ENCODE measurements around the gene RBM39. TPM values are rescaled to one million over a fixed set of nuclear protein-coding genes. Genes with fewer than 3 reads are reported as not detected.

The RBM39 gene
- total and polyA plus RNA-seq, 9 of the 15 experiments (the other 6 are each of a cell fraction or from before 2014, with no cell fraction given) = 143 to 319 (median 228) TPM

DNA sequence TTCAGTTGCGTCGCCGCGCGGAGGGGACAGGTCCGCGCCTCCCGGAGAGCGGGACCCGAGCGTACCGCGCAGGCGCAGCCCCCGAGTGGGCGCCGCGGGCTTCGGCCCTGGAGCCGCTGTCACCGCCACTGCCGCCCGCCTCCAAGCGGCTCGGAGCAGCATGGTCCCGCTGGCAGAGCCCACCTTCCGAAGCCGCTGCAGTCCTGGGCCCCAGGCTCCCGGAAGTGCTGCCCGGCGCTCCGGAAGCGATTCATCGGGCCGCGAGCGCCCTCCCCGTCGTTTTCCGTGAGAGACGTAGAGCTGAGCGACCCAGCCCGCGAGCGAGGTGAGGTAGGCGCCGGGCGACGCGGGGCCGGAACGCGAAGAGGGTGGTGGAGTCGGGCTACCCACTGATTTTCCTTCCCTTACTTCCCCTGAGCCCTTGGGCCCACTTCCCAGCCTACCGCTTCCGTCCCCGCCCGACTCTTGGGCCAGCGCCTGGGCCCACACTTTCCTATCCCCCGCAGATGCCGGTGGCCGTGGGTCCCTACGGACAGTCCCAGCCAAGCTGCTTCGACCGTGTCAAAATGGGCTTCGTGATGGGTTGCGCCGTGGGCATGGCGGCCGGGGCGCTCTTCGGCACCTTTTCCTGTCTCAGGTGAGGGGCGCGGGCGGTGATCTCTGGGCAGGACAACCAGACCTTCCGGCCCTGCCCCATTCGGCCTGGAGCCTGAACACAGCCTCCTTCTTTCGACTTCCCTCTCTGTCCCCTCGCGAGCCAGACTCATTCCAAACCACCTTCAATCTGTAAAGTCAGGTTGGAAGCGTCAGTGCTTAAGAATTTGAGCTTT is 42.7 kb downstream of the RBM39 start, which contains the start of the genes NFS1 and ROMO1 (continued):
- peak in 1 of 2 experiments; percentile 45; a peak in 1 of 4 replicates for TF ChIP-seq FOXK2 (conservative IDR thresholded peaks at IDR 0.05 in 1 of 2, IDR thresholded peaks at IDR 0.05 in 1 of 2; ENCODE audit: low read depth in 2 of 2)
- no peak; the same call in 1 of the 2 replicates for TF ChIP-seq STAT5A (IDR thresholded peaks at IDR 0.05; ENCODE audit: borderline replicate concordance, low read length)
- TF ChIP-seq POLR2G (IDR thresholded peaks at IDR 0.05; ENCODE audit: low read depth, low read length) = peak; percentile 97
- no peak for TF ChIP-seq ETV6 (IDR thresholded peaks at IDR 0.05; ENCODE audit: borderline replicate concordance in 1 of 2, low read depth in 2 of 2, low read length in 1 of 2)
- TF ChIP-seq ETV6 (CRISPR knock-in tag; IDR thresholded peaks at IDR 0.05; ENCODE audit: borderline replicate concordance) = no peak
- peak; percentile 98 for TF ChIP-seq PHF8 (IDR thresholded peaks at IDR 0.05; ENCODE audit: borderline replicate concordance, low read length)
- TF ChIP-seq HDAC1 (IDR thresholded peaks at IDR 0.05) = peak in 1 of 2 experiments; percentile 84; a peak in 1 of 4 replicates
- no peak for TF ChIP-seq TCF7L2 (IDR thresholded peaks at IDR 0.05; ENCODE audit: low read depth, low read length)
- TF ChIP-seq, protein P1, sequence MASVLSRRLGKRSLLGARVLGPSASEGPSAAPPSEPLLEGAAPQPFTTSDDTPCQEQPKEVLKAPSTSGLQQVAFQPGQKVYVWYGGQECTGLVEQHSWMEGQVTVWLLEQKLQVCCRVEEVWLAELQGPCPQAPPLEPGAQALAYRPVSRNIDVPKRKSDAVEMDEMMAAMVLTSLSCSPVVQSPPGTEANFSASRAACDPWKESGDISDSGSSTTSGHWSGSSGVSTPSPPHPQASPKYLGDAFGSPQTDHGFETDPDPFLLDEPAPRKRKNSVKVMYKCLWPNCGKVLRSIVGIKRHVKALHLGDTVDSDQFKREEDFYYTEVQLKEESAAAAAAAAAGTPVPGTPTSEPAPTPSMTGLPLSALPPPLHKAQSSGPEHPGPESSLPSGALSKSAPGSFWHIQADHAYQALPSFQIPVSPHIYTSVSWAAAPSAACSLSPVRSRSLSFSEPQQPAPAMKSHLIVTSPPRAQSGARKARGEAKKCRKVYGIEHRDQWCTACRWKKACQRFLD (CRISPR knock-in tag; IDR thresholded peaks at IDR 0.05) = 0 out of 2 replicates have a peak, but pooled peaks have one; percentile 38
- TF ChIP-seq, protein P2, sequence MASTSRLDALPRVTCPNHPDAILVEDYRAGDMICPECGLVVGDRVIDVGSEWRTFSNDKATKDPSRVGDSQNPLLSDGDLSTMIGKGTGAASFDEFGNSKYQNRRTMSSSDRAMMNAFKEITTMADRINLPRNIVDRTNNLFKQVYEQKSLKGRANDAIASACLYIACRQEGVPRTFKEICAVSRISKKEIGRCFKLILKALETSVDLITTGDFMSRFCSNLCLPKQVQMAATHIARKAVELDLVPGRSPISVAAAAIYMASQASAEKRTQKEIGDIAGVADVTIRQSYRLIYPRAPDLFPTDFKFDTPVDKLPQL (IDR thresholded peaks at IDR 0.05; ENCODE audit: extremely low read depth, insufficient read length) = no peak
- no peak for TF ChIP-seq NR3C1 (CRISPR knock-in tag; IDR thresholded peaks at IDR 0.05)
- 0 out of 2 replicates have a peak, but pooled peaks have one; percentile 8 for TF ChIP-seq PHF21A (IDR thresholded peaks at IDR 0.05; ENCODE audit: borderline replicate concordance, low read depth)
- 0 out of 2 replicates have a peak, but pooled peaks have one; percentile 25 for TF ChIP-seq RBM14 (IDR thresholded peaks at IDR 0.05; ENCODE audit: borderline replicate concordance, insufficient read depth, low read depth, low read length)
- peak; percentile 40 for TF ChIP-seq PML (IDR thresholded peaks at IDR 0.05; ENCODE audit: low read length)
- no peak for TF ChIP-seq ZNF75A (CRISPR knock-in tag; IDR thresholded peaks at IDR 0.05)
- TF ChIP-seq ARID2 (IDR thresholded peaks at IDR 0.05) = no peak
- no peak for TF ChIP-seq ZNF436 (CRISPR knock-in tag; IDR thresholded peaks at IDR 0.05)
- TF ChIP-seq, protein P3, sequence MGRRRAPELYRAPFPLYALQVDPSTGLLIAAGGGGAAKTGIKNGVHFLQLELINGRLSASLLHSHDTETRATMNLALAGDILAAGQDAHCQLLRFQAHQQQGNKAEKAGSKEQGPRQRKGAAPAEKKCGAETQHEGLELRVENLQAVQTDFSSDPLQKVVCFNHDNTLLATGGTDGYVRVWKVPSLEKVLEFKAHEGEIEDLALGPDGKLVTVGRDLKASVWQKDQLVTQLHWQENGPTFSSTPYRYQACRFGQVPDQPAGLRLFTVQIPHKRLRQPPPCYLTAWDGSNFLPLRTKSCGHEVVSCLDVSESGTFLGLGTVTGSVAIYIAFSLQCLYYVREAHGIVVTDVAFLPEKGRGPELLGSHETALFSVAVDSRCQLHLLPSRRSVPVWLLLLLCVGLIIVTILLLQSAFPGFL (CRISPR knock-in tag; IDR thresholded peaks at IDR 0.05) = 0 out of 2 replicates have a peak, but pooled peaks have one; percentile 28
- TF ChIP-seq, protein P4, sequence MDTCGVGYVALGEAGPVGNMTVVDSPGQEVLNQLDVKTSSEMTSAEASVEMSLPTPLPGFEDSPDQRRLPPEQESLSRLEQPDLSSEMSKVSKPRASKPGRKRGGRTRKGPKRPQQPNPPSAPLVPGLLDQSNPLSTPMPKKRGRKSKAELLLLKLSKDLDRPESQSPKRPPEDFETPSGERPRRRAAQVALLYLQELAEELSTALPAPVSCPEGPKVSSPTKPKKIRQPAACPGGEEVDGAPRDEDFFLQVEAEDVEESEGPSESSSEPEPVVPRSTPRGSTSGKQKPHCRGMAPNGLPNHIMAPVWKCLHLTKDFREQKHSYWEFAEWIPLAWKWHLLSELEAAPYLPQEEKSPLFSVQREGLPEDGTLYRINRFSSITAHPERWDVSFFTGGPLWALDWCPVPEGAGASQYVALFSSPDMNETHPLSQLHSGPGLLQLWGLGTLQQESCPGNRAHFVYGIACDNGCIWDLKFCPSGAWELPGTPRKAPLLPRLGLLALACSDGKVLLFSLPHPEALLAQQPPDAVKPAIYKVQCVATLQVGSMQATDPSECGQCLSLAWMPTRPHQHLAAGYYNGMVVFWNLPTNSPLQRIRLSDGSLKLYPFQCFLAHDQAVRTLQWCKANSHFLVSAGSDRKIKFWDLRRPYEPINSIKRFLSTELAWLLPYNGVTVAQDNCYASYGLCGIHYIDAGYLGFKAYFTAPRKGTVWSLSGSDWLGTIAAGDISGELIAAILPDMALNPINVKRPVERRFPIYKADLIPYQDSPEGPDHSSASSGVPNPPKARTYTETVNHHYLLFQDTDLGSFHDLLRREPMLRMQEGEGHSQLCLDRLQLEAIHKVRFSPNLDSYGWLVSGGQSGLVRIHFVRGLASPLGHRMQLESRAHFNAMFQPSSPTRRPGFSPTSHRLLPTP (IDR thresholded peaks at IDR 0.05; ENCODE audit: borderline replicate concordance, extremely low read depth, insufficient read length) = no peak
- no peak for TF ChIP-seq SNIP1 (IDR thresholded peaks at IDR 0.05; ENCODE audit: low read depth)
- TF ChIP-seq BRD4 (IDR thresholded peaks at IDR 0.05) = 0 out of 2 replicates have a peak, but pooled peaks have one; percentile 8
